ENCODE results near the gene PECR.

Gene PECR

GRCh38 chr2:216081487-216082116 is at the start of gene PECR, which contains the start of gene TMEM169:
Gene PECR (minus strand): TSS chr2:216081809. CDS start chr2:216081741, 68 bp downstream.
Gene TMEM169 (plus strand): TSS chr2:216081919. CDS start chr2:216095964, 14,045 bp downstream.
- FAIRE-seq, result no peak

GRCh38 chr2:216130346-216130971 is 48.9 kb upstream of the PECR start:
- no peak for FAIRE-seq

DNA sequence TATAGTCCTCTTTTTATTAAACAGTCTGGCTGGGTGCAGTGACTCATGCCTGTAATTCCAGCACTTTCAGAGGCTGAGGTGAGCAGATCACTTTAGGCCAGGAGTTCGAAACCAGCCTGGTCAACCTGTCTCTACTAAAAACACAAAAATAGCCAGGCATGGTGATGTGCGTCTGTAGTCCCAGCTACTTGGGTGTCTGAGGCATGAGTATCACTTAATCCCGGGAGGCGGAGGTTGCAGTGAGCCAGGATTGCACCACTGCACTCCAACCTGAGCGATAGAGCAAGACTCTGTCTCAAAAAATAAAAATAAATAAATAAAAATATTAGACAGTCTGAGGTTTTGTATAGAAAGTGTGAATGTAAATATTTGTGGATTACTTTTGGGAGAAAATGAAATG is 45.3 kb upstream of the PECR start:
- FAIRE-seq, result no peak

DNA sequence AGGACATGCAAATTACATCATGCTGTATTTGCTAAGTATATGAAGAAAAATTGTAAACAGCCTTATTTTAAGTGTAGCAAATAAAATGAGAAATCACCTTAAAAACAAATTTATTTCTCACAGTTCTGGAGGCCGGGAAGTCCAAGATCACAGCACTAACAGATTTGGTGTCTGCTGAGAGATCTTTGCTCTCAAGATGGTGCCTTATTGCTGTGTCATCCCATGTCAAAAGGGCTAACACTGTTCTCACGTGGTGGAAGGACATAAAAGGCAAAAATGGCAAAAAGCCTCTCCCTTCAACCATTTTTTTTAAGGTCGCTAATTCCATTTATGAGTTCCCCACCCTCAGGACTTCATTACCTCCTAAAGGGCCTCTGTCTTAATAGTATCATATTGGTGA is 39.6 kb upstream of the PECR start:
- FAIRE-seq, result no peak

GRCh38 chr2:216119986-216120385 is 38.4 kb upstream of the PECR start:
- no peak for FAIRE-seq

- no peak for FAIRE-seq
Measured at GRCh38 chr2:216119146-216119545, 37.5 kb upstream of the PECR start.

GRCh38 chr2:216118474-216118873 is 36.9 kb upstream of the PECR start:
- FAIRE-seq, result no peak

GRCh38 chr2:216117561-216118340 is 36.1 kb upstream of the PECR start:
- FAIRE-seq, result no peak

- no peak for FAIRE-seq
Measured at GRCh38 chr2:216116418-216116817, 34.8 kb upstream of the PECR start.

DNA sequence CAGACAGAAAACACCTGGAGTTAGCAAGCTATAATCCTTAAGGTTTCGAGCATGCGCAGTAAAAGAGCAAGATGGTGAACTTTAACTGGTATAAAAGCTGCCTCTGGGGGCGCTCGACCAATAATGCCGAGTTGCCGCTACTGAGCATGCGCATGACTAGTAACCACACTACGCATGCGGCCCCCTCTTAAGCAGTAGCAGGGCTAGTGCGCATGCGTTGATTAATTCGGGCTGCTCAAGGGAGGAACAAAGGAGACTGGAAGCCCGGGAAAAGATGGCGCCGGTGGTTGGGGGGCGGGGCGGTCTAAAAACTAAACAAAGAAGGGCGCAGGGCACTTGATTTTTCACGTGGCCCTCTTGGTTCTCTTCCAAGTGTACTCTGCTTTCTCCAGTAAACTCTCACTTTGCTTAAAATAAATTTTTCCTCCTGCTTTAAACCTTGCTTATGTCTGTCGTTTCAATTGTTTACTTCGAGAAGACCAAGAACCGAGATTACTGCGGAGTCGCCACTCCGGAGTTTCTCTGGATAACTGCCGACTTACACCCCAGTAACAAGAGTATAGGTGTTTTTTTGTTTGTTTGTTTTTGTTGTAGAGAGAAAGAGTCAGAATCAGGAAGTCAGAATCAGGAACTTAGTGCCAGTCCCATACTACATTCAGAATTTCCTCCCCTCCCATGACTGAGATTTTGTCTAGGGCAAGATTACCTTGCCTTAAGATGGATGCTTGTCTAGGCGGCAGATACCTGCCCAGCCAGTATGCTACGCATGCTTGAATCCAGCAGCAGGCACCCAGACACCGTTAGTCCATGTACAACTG is 33.3 kb upstream of the PECR start:
- peak; percentile 97 for FAIRE-seq

DNA sequence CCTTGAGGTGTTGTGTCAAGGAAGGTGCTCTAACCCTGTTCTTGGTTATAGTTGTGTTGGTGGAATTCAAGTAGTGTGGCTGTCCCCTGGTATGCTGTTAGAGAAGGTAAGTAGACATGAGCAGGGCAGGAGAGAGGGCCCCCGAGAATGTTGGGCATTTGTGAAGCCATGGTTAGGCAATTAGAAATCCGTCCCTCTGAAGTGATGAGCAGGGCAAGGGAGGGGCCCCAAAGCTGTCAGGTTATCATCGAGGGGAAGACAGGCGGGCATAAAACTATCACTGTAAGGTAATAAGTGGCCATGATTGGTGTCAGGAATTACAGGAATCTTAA is 32.7 kb upstream of the PECR start:
- FAIRE-seq, result no peak

DNA sequence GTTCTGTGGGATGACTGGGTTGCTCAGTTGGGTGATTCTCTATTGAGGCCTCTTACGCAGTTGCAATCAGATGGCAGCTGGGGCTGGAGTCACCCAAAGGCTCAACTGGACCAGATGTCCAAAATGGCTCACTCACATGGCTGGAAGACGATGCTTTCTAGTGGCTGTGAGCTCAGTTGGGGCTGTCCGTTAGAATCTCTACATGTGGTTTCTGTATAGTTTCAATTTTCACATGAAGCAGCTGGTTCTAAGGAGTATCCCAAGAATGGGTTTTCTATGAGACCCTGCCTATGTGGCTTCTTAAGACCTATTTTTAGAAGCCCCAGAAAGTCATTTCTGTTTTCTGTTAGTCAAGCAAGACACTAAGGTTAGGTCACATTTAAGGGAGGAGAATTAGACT is 32.0 kb upstream of the PECR start:
- FAIRE-seq, result no peak

DNA sequence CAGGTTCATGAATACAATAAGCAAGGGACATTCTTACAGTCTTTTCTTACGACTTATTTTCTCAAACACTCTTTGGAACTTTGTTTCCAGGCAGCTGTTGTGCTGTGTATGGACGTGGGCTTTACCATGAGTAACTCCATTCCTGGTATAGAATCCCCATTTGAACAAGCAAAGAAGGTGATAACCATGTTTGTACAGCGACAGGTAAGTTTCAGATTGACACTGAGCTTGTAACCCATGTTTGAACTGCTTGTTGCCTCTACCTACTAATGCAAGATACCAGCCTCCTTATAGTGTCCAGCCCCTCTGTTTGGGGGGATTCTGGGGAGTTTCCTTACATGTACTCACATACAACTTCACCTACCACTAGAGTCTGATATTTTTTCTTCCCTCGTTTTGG is 31.3 kb upstream of the PECR start:
- no peak for FAIRE-seq

GRCh38 chr2:216111122-216111521 is 29.5 kb upstream of the PECR start:
- no peak for FAIRE-seq

DNA sequence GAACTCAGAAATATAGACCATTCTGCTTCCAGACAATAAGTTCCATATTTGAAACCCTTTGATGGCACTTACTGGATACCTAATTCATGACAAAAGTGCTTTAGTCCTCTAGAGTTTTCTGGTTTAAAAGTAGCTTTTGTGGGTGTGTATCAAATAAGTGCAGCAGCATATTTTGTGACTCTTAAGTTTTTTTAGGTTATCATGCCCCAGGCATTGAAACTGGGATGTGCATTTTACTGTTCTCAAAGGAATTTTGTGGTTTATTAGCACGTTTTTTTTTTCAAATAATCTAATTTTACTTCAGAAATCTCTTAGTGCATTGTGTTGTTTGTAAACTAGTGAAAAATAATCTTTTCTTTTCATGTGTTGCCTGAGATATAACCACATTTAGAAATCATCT is 29.0 kb upstream of the PECR start:
- FAIRE-seq, result no peak

DNA sequence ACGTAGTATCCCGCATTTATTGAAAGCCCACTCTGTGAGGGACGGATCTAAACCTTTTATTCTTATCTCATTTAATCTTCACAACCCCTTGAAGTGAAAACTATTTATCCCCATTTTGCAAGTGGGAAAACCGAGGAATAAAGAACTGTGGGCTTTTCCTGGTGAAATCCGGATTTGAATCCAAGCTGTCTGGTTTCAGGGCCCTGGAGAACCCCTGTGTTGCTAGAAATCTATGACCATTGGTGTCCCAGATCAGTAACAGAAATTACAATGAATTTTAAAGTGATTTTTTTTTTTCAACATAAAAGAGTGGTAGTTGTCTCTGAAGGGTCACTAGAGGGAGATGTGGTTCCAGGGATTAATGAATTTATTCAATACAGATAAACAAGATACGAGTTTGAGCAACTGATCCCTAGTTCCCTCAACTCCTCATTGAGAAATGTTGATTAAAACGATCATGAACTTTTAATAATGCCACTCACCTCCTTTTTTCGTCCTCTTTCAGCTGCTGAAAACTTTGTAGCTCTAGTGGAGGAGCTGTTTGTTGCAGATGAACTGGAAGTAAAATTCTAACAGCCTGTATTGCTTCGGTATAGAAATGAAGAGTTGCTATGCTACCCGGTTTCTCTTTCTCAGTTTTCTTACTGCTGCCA is 28.5 kb upstream of the PECR start:
- FAIRE-seq, result no peak

DNA sequence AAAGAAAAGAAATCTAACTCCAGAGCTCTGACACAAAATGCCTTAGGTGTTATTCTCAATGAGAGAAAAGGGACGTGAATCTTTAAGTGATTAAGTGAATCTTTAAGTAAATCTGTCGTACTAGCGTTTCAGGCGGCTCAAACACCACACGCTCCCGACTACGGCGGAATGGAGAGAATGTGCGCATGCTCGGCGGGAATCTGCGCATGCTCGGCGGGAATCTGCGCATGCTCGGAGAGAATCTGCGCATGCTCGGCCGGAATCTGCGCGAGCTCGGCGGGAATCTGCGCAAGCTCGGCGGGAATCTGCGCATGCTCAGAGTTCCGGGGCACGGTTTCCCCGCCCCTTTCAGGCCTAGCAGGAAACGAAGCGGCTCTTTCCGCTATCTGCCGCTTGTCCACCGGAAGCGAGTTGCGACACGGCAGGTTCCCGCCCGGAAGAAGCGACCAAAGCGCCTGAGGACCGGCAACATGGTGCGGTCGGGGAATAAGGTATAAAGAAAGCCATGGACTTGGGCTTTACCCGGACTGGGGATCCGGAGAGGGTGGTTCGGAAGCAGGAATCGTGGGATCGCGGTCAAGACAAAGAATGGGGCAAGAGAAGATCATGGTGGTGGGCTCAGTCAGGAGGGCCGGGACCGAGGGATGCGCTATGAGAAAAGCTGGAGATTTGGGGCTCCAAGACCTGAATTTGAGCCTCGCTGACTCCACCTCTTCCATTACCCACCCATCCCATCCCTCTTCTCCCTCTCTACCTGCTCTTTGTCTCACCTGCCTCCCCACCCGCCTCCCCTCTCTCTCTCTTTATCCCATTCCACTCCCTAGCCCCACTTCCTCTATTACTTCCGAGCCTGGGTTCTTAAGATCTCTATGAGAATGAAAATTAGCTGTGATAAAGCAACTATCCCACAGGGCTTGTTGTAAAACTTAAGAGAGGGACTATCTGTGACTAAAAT is 27.6 kb upstream of the PECR start, which contains the start of gene XRCC5:
Gene XRCC5 (plus strand): TSS at position 382 of the 955 bp plus-strand sequence. CDS start 89 bp downstream, at position 471.
- peak; percentile 82 for FAIRE-seq

- no peak for FAIRE-seq
Measured at GRCh38 chr2:216108310-216108966, 26.8 kb upstream of the PECR start.

- FAIRE-seq, result no peak
Measured at GRCh38 chr2:216107760-216108159, 26.2 kb upstream of the PECR start.

- no peak for FAIRE-seq
Measured at GRCh38 chr2:216107320-216107719, 25.7 kb upstream of the PECR start.

GRCh38 chr2:216104691-216105090 is 23.1 kb upstream of the PECR start:
- no peak for FAIRE-seq
